HepG2 (cell line): ENCODE measurements around the gene UGT1A8. TPM values are rescaled to one million over a fixed set of nuclear protein-coding genes. Genes with fewer than 3 reads are reported as not detected.
A peak's percentile ranks its signal among the peaks of the same experiment; 100 is the strongest.

Source experiments
- FOXK2 ChIP-seq: fragments of 450-650 bp; IDR thresholded peaks from 2 replicates; pipeline ENCODE4 v1.6.1; 2016
- MAF1 ChIP-seq: sonication (generic); formaldehyde crosslinking; IDR thresholded peaks from 2 replicates; pipeline ENCODE4 v1.5.0; 2020; ENCODE audit warnings: missing genetic modification reagents, borderline replicate concordance
- MLLT10 ChIP-seq: sonication (generic); formaldehyde crosslinking; IDR thresholded peaks from 2 replicates; pipeline ENCODE4 v1.4.0; 2020; ENCODE audit warnings: missing genetic modification reagents
- PAX8 ChIP-seq: sonication (generic); formaldehyde crosslinking; IDR thresholded peaks from 2 replicates; pipeline ENCODE4 v1.8.0; 2022; ENCODE audit warnings: mild to moderate bottlenecking, missing genetic modification reagents, borderline replicate concordance
- ZMYM3 ChIP-seq: sonication (generic); formaldehyde crosslinking; IDR thresholded peaks from 2 replicates; pipeline ENCODE4 v1.5.1; 2020; ENCODE audit warnings: mild to moderate bottlenecking, missing genetic modification reagents
- ZNF138 ChIP-seq: sonication (generic); formaldehyde crosslinking; IDR thresholded peaks from 2 replicates; pipeline ENCODE4 v1.5.0; 2020; ENCODE audit warnings: mild to moderate bottlenecking, low read depth, missing genetic modification reagents
- ZNF589 ChIP-seq: sonication (generic); formaldehyde crosslinking; conservative IDR thresholded peaks from 2 replicates; pipeline ENCODE4 v1.8.0; 2022; ENCODE audit warnings: mild to moderate bottlenecking, moderate library complexity, missing genetic modification reagents
- ZNF839 ChIP-seq: sonication (generic); formaldehyde crosslinking; IDR thresholded peaks from 2 replicates; pipeline ENCODE4 v1.4.0; 2020; ENCODE audit warnings: missing genetic modification reagents, mild to moderate bottlenecking, borderline replicate concordance
- polyA plus RNA-seq, 8 experiments: library from polyadenylated mRNA; depleted of rRNA in 3 of 8; stranded (reverse) in 7 of 8; unstranded in 1 of 8; fragments of >200 nt; fragmentation: Illumina TruSeq in 4 of 8; extraction: Trizol in 4 of 8; gene quantifications; 2 replicates each; pipeline versions ENCODE4 v1.2.1 to v1.2.3, GENCODE V29; 2011 to 2016; ENCODE audit warnings: low read depth in 4 of 8, missing spikeins in 1 of 8, mixed read lengths in 1 of 8; ENCODE audit not compliant: insufficient read depth in 1 of 8
- total RNA-seq, 5 experiments: library from RNA; depleted of rRNA; stranded (reverse); fragments of >200 nt; fragmentation: Illumina TruSeq; extraction: Trizol; gene quantifications; 2 replicates each; pipeline ENCODE4 v1.2.3, GENCODE V29; 2016; ENCODE audit warnings: low read depth in 1 of 5
- TF ChIP-seq, protein P1 (sequence below): sonication (generic); formaldehyde crosslinking; IDR thresholded peaks from 2 replicates; pipeline ENCODE4 v1.4.0; 2020; ENCODE audit warnings: missing genetic modification reagents
- TF ChIP-seq, protein P2 (sequence below): sonication (generic); formaldehyde crosslinking; IDR thresholded peaks from 2 replicates; pipeline ENCODE4 v1.4.0; 2020; ENCODE audit warnings: missing genetic modification reagents, mild to moderate bottlenecking, borderline replicate concordance
- TF ChIP-seq, protein P3 (sequence below): sonication (generic); formaldehyde crosslinking; IDR thresholded peaks from 2 replicates; pipeline ENCODE4 v1.4.0; 2020; ENCODE audit warnings: missing genetic modification reagents
- TF ChIP-seq, protein P4 (sequence below): IDR thresholded peaks from 2 replicates; pipeline ENCODE4 v1.6.1; 2016; ENCODE audit warnings: mild to moderate bottlenecking, missing biosample characterization, missing genetic modification reagents
- TF ChIP-seq, protein P5 (sequence below): sonication (generic); formaldehyde crosslinking; IDR thresholded peaks from 2 replicates; pipeline ENCODE4 v1.5.0; 2020; ENCODE audit warnings: missing genetic modification reagents

UGT1A8 gene
- total and polyA plus RNA-seq, 2 of the 13 experiments (the other 11 are each of a cell fraction or from before 2014, with no cell fraction given): not detected

DNA sequence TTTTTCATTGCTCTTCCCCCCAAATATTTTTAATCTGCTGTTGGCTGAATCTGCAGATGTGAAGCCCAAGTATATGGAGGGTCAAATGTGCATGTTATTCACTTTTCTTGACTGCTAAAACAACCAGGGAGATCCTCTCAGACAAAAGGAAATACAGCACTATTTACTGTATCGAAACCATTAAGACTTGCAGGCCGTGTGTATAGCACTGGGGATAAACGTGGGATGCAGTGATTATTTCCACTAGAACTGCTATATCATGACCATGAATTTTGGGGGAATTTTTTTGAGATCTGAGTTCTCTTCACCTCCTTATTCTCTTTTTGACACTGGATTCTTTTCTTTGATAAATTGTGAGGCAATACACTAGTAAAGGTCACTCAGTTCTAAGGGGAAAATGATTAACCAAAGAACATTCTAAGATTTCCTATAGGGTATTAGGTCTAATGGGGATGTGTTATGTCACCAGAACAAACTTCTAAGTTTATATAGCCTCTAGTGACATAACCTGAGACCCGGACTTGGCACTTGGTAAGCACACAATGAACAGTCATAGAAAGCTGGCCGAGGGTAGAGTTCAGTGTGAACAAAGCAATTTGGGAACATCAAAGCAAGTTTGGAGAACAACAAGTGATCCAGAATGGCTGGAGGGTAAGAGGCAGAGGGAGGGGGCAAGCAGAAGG lies 127.8 kb downstream of the UGT1A8 start (continued):
- TF ChIP-seq, protein P1, sequence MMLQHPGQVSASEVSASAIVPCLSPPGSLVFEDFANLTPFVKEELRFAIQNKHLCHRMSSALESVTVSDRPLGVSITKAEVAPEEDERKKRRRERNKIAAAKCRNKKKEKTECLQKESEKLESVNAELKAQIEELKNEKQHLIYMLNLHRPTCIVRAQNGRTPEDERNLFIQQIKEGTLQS (CRISPR knock-in tag): peak; percentile 67
- TF ChIP-seq, protein P2, sequence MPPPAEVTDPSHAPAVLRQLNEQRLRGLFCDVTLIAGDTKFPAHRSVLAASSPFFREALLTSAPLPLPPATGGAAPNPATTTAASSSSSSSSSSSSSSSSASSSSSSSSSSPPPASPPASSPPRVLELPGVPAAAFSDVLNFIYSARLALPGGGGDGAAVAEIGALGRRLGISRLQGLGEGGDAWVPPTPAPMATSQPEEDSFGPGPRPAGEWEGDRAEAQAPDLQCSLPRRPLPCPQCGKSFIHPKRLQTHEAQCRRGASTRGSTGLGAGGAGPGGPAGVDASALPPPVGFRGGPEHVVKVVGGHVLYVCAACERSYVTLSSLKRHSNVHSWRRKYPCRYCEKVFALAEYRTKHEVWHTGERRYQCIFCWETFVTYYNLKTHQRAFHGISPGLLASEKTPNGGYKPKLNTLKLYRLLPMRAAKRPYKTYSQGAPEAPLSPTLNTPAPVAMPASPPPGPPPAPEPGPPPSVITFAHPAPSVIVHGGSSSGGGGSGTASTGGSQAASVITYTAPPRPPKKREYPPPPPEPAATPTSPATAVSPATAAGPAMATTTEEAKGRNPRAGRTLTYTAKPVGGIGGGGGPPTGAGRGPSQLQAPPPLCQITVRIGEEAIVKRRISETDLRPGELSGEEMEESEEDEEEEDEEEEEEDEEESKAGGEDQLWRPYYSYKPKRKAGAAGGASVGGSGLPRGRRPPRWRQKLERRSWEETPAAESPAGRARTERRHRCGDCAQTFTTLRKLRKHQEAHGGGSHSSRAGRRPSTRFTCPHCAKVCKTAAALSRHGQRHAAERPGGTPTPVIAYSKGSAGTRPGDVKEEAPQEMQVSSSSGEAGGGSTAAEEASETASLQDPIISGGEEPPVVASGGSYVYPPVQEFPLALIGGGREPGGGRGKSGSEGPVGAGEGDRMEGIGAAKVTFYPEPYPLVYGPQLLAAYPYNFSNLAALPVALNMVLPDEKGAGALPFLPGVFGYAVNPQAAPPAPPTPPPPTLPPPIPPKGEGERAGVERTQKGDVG (CRISPR knock-in tag): no peak
- no peak for TF ChIP-seq MAF1 (CRISPR knock-in tag)
- TF ChIP-seq, protein P3, sequence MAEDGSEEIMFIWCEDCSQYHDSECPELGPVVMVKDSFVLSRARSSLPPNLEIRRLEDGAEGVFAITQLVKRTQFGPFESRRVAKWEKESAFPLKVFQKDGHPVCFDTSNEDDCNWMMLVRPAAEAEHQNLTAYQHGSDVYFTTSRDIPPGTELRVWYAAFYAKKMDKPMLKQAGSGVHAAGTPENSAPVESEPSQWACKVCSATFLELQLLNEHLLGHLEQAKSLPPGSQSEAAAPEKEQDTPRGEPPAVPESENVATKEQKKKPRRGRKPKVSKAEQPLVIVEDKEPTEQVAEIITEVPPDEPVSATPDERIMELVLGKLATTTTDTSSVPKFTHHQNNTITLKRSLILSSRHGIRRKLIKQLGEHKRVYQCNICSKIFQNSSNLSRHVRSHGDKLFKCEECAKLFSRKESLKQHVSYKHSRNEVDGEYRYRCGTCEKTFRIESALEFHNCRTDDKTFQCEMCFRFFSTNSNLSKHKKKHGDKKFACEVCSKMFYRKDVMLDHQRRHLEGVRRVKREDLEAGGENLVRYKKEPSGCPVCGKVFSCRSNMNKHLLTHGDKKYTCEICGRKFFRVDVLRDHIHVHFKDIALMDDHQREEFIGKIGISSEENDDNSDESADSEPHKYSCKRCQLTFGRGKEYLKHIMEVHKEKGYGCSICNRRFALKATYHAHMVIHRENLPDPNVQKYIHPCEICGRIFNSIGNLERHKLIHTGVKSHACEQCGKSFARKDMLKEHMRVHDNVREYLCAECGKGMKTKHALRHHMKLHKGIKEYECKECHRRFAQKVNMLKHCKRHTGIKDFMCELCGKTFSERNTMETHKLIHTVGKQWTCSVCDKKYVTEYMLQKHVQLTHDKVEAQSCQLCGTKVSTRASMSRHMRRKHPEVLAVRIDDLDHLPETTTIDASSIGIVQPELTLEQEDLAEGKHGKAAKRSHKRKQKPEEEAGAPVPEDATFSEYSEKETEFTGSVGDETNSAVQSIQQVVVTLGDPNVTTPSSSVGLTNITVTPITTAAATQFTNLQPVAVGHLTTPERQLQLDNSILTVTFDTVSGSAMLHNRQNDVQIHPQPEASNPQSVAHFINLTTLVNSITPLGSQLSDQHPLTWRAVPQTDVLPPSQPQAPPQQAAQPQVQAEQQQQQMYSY (CRISPR knock-in tag): no peak
- TF ChIP-seq, protein P4, sequence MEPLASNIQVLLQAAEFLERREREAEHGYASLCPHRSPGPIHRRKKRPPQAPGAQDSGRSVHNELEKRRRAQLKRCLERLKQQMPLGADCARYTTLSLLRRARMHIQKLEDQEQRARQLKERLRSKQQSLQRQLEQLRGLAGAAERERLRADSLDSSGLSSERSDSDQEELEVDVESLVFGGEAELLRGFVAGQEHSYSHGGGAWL: no peak
- TF ChIP-seq, protein P5, sequence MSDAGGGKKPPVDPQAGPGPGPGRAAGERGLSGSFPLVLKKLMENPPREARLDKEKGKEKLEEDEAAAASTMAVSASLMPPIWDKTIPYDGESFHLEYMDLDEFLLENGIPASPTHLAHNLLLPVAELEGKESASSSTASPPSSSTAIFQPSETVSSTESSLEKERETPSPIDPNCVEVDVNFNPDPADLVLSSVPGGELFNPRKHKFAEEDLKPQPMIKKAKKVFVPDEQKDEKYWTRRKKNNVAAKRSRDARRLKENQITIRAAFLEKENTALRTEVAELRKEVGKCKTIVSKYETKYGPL (CRISPR knock-in tag): peak; percentile 94
- TF ChIP-seq MLLT10 (CRISPR knock-in tag): no peak
- TF ChIP-seq ZNF589 (CRISPR knock-in tag): peak; percentile 59; the same call in 1 of the 2 replicates
- TF ChIP-seq ZNF138 (CRISPR knock-in tag): no peak
- TF ChIP-seq PAX8 (CRISPR knock-in tag): no peak
- TF ChIP-seq ZMYM3 (CRISPR knock-in tag): peak; percentile 69; the same call in 1 of the 2 replicates
- TF ChIP-seq FOXK2: peak; percentile 82
- no peak for TF ChIP-seq ZNF839
